Neutrophil (primary cell): ENCODE measurements around the gene SNPH.

Source experiments
- H3K27ac ChIP-seq: fragments of 200-600 bp; sonication (generic); 2 replicates; pipeline ENCODE4 v1.5.1; 2016; ENCODE audit warnings: mild to moderate bottlenecking, moderate library complexity
- H3K27me3 ChIP-seq: fragments of 200-600 bp; sonication (generic); 2 replicates; pipeline ENCODE4 v1.6.0; 2016; ENCODE audit warnings: mild to moderate bottlenecking
- H3K36me3 ChIP-seq: fragments of 200-600 bp; sonication (generic); 2 replicates; pipeline ENCODE4 v1.5.1; 2017
- H3K4me1 ChIP-seq, 2 experiments: fragments of 200-600 bp in 1 of 2; sonication (generic) in 1 of 2; 1 replicate in 1 of 2; 2 replicates in 1 of 2; pipeline versions ENCODE4 v1.5.1 to v1.6.1; 2013 to 2016; ENCODE audit warnings: low read depth in 1 of 2, low read length in 1 of 2, mild to moderate bottlenecking in 1 of 2, moderate library complexity in 1 of 2; ENCODE audit not compliant: control insufficient read depth in 1 of 2, insufficient read depth in 1 of 2
- H3K4me3 ChIP-seq, 2 experiments: fragments of 200-600 bp in 1 of 2; sonication (generic) in 1 of 2; 1 replicate in 1 of 2; 2 replicates in 1 of 2; pipeline ENCODE4 v1.5.1; 2013 to 2016; ENCODE audit warnings: low read depth in 1 of 2, low read length in 1 of 2, mild to moderate bottlenecking in 1 of 2, moderate library complexity in 1 of 2
- H3K9me3 ChIP-seq: fragments of 200-600 bp; sonication (generic); 2 replicates; pipeline ENCODE4 v1.5.1; 2016
- CTCF ChIP-seq: fragments of 200-600 bp; sonication (generic); IDR thresholded peaks from 2 replicates; pipeline ENCODE4 v1.5.1; 2016; ENCODE audit warnings: antibody characterized with exemption

Gene SNPH

GRCh38 chr20:1280195-1281102, 14.4 kb downstream of the SNPH start:
- no peak overlapping the region for H3K4me3 ChIP-seq
- no peak overlapping the region for H3K27ac ChIP-seq
- TF ChIP-seq CTCF: no peak
- no peaks in the 10 kb centered on the region for H3K4me1 ChIP-seq
- H3K36me3 ChIP-seq: no peaks in the 10 kb centered on the region
- H3K9me3 ChIP-seq: no peaks in the 10 kb centered on the region
- H3K27me3 ChIP-seq: peaks cover 9% of the 10 kb centered on the region

- Histone ChIP-seq H3K4me3 (no peak overlapping the region), H3K4me1 (no peaks in the 10 kb centered on the region), H3K27ac (no peak overlapping the region), H3K36me3 (no peaks in the 10 kb centered on the region), H3K27me3 (peaks cover 9% of the 10 kb centered on the region), H3K9me3 (no peaks in the 10 kb centered on the region)
- no peak for TF ChIP-seq CTCF
Observed at GRCh38 chr20:1281279-1282057, 15.4 kb downstream of the SNPH start.

GRCh38 chr20:1282966-1283365, 16.9 kb downstream of the SNPH start:
- Histone ChIP-seq H3K9me3 (no peaks in the 10 kb centered on the region), H3K36me3 (no peaks in the 10 kb centered on the region), H3K4me3 (no peak overlapping the region), H3K27ac (no peak overlapping the region), H3K27me3 (peaks cover 9% of the 10 kb centered on the region), H3K4me1 (no peaks in the 10 kb centered on the region)
- TF ChIP-seq CTCF: no peak

GRCh38 chr20:1283522-1284510, 17.7 kb downstream of the SNPH start:
- Histone ChIP-seq H3K27ac (no peak overlapping the region), H3K4me3 (no peak overlapping the region)

More at GRCh38 chr20:1283522-1284510, 17.7 kb downstream of the SNPH start:
- H3K9me3 ChIP-seq: no peaks in the 10 kb centered on the region
- no peaks in the 10 kb centered on the region for H3K4me1 ChIP-seq
- H3K27me3 ChIP-seq: peaks cover 9% of the 10 kb centered on the region
- TF ChIP-seq CTCF: no peak
- H3K36me3 ChIP-seq: no peaks in the 10 kb centered on the region
